HepG2 (cell line): ENCODE data around the gene MUC6. TPM values are rescaled to one million over a fixed set of nuclear protein-coding genes. Genes with fewer than 3 reads are reported as not detected.

Experiments used
- ATAC-seq: fragments of 200-7000 bp; cut with Tn5 transposase; 3 replicates; pipeline ENCODE4 v1.9.1; 2020; ENCODE audit warnings: mild to moderate bottlenecking, moderate library complexity
- BruUV-seq: library from RNA; stranded (reverse); fragments of 400-500 nt; replicated peaks from 2 replicates; lab custom pipeline; 2021; lab: Mats Ljungman, UMichigan
- CTCF ChIA-PET: fragments of 300-600 bp; formaldehyde crosslinking; extraction: SDS; loops from one replicate; lab custom pipeline; 2021; ENCODE audit warnings: low total read pairs, inconsistent platforms, low intra/inter-chr PET ratio; lab: Yijun Ruan, JAX
- POLR2A ChIA-PET: fragments of 350-600 bp; sonication (Branson Sonifier 250); formaldehyde crosslinking; loops from one replicate; lab custom pipeline; 2020; ENCODE audit warnings: antibody characterized with exemption, inconsistent platforms; lab: Yijun Ruan, JAX
- DNase-seq: peaks from one replicate; pipeline ENCODE4 v3.0.0-alpha.2; 2015; ENCODE audit warnings: low spot score
- FAIRE-seq: peaks from 3 replicates; lab custom pipeline; 2011; peaks lifted over from hg19 to GRCh38; lab: Jason Lieb, UNC
- H2AFZ ChIP-seq: one replicate; pipeline ENCODE4 v1.6.1; 2011; ENCODE audit warnings: low read length, inconsistent platforms
- H3K27ac ChIP-seq: fragments of 300-600 bp; 3 replicates; pipeline ENCODE4 v1.8.0; 2011; ENCODE audit warnings: mixed run types, mild to moderate bottlenecking, mixed read lengths, low read length, inconsistent platforms; ENCODE audit not compliant: insufficient read depth; ENCODE audit errors: extremely low read length
- H3K27me3 ChIP-seq, 2 experiments: fragments of 200-600 bp in 1 of 2; 2 replicates in 1 of 2; 3 replicates in 1 of 2; pipeline versions ENCODE4 v1.6.0 to v1.8.0; 2011; ENCODE audit warnings: low read length in 2 of 2, mild to moderate bottlenecking in 2 of 2, moderate library complexity in 2 of 2, inconsistent platforms in 1 of 2; ENCODE audit not compliant: insufficient read depth in 2 of 2, control insufficient read depth in 1 of 2
- H3K36me3 ChIP-seq, 2 experiments: fragments of 200-600 bp in 1 of 2; replicated peaks in 1 of 2; 2 replicates in 1 of 2; 3 replicates in 1 of 2; pipeline versions ENCODE4 v1.5.1 to v1.8.0; 2011; ENCODE audit warnings: low read length in 2 of 2, inconsistent platforms in 1 of 2; ENCODE audit not compliant: insufficient read depth in 2 of 2, control insufficient read depth in 1 of 2
- H3K4me1 ChIP-seq: 2 replicates; pipeline ENCODE4 v1.5.1; 2012; ENCODE audit warnings: low read length, inconsistent platforms; ENCODE audit not compliant: insufficient read depth
- H3K4me2 ChIP-seq: 2 replicates; pipeline ENCODE4 v1.6.0; 2011; ENCODE audit warnings: low read depth, low read length, inconsistent platforms
- H3K4me3 ChIP-seq, 3 experiments: fragments of 200-600 bp in 1 of 3; sonication (generic), shearing (Covaris generic) in 1 of 3; replicated peaks in 1 of 3; 2 replicates each; pipeline ENCODE4 v1.5.1; 2011 to 2016; ENCODE audit warnings: low read length in 3 of 3, inconsistent platforms in 2 of 3, low read depth in 2 of 3, mild to moderate bottlenecking in 2 of 3, control low read depth in 1 of 3, mixed read lengths in 1 of 3; ENCODE audit not compliant: insufficient read depth in 1 of 3
- H3K79me2 ChIP-seq: one replicate; pipeline ENCODE4 v1.6.1; 2011; ENCODE audit warnings: low read length, inconsistent platforms; ENCODE audit not compliant: insufficient read depth
- H3K9ac ChIP-seq: 2 replicates; pipeline ENCODE4 v1.6.0; 2011; ENCODE audit warnings: mild to moderate bottlenecking, low read depth, low read length, inconsistent platforms; ENCODE audit not compliant: insufficient read depth
- H3K9me3 ChIP-seq: 2 replicates; pipeline ENCODE4 v1.5.1; 2012; ENCODE audit warnings: mild to moderate bottlenecking, low read length
- H4K20me1 ChIP-seq: 2 replicates; pipeline ENCODE4 v1.6.0; 2011; ENCODE audit warnings: inconsistent platforms, mild to moderate bottlenecking, low read length, moderate library complexity; ENCODE audit not compliant: insufficient read depth
- DR1 ChIP-seq: sonication (generic); formaldehyde crosslinking; IDR thresholded peaks from 2 replicates; pipeline ENCODE4 v1.8.0; 2021; ENCODE audit warnings: mild to moderate bottlenecking, missing genetic modification reagents, inconsistent platforms
- ELF3 ChIP-seq: IDR thresholded peaks from 2 replicates; pipeline ENCODE4 v1.6.1; 2016; ENCODE audit warnings: missing genetic modification reagents, missing compliant biosample characterization
- FOXP4 ChIP-seq: sonication (generic); formaldehyde crosslinking; IDR thresholded peaks from 2 replicates; pipeline ENCODE4 v1.4.0; 2020; ENCODE audit warnings: missing genetic modification reagents
- ZNF614 ChIP-seq: IDR thresholded peaks from 2 replicates; pipeline ENCODE4 v1.6.1; 2018; ENCODE audit warnings: missing biosample characterization, missing genetic modification reagents, inconsistent platforms, borderline replicate concordance
- WGBS: methylation state at CpG from one replicate; pipeline ENCODE4 v1.1.6; 2017; ENCODE audit warnings: low lambda C conversion rate; 5-methylcytosine and 5-hydroxymethylcytosine counted together
- in situ Hi-C: cut with HindIII; loops from 2 replicates; pipeline ENCODE4 v1.10.0; 2017; ENCODE audit warnings: low pct_unique_long_range_greater_than_20kb; ENCODE audit not compliant: extremely low pct_ligation_motif_present
- intact Hi-C: fragments of 100-400 bp; cut with micrococcal nuclease; formaldehyde crosslinking; loops from one replicate; pipeline ENCODE4 v1.10.0; 2022; ENCODE audit not compliant: unreplicated experiment
- polyA plus RNA-seq, 8 experiments: library from polyadenylated mRNA; depleted of rRNA in 3 of 8; stranded (reverse) in 7 of 8; unstranded in 1 of 8; fragments of >200 nt; fragmentation: Illumina TruSeq in 4 of 8; extraction: Trizol in 4 of 8; gene quantifications; 2 replicates each; pipeline versions ENCODE4 v1.2.1 to v1.2.3, GENCODE V29; 2011 to 2016; ENCODE audit warnings: low read depth in 4 of 8, missing spikeins in 1 of 8, mixed read lengths in 1 of 8; ENCODE audit not compliant: insufficient read depth in 1 of 8
- total RNA-seq, 5 experiments: library from RNA; depleted of rRNA; stranded (reverse); fragments of >200 nt; fragmentation: Illumina TruSeq; extraction: Trizol; gene quantifications; 2 replicates each; pipeline ENCODE4 v1.2.3, GENCODE V29; 2016; ENCODE audit warnings: low read depth in 1 of 5
- TF ChIP-seq, protein P1 (sequence below): sonication (generic); formaldehyde crosslinking; IDR thresholded peaks from 2 replicates; pipeline ENCODE4 v1.4.0; 2020; ENCODE audit warnings: mild to moderate bottlenecking, low read depth, missing genetic modification reagents

Gene MUC6
- total and polyA plus RNA-seq, 2 of the 13 experiments (the other 11 are each of a cell fraction or from before 2014, with no cell fraction given): not detected

DNA sequence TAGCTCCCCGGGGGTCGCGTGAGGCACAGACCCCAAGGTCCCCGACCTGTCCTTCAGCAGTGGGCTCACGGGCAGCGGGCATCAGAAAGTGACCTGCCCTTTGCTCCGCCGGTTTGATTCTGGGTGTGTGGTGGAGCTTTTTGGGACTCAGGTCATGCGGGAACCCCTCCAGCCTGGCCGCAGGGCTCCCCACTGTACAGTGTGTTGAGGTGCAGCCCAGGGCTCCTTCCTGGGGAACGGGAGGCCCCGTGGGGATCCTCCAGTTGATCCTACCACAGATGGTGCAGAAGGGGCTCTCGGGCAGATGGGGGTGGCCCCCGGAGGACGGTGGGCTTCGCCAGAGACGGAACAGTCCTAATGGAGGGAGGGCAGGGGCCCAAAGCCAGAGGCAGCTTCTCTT is 24.2 kb downstream of the MUC6 start:
- Histone ChIP-seq H3K27me3 (no peaks in the 10 kb centered on the region; a peak in 1 of 5 replicates), H3K4me3 (no peak overlapping the region), H4K20me1 (no peaks in the 10 kb centered on the region), H3K79me2 (no peaks in the 10 kb centered on the region), H3K4me2 (no peak overlapping the region), H3K4me1 (no peaks in the 10 kb centered on the region), H3K9ac (no peak overlapping the region), H3K36me3 (peaks cover 22 to 42% of the 10 kb centered on the region in 2 experiments), H3K27ac (no peak overlapping the region), H3K9me3 (no peaks in the 10 kb centered on the region), H2AFZ (no peak overlapping the region)
- POLR2A ChIA-PET: no interaction called here
- 94% methylated on average over 7 of the region's 17 CpGs for WGBS
- no TSS peak for BruUV-seq
- intact Hi-C loops: no loop called here
- no peak for DNase-seq
- CTCF ChIA-PET: no interaction called here
- no peak for TF ChIP-seq FOXP4
- TF ChIP-seq DR1 (CRISPR knock-in tag): no peak
- no peak for TF ChIP-seq ZNF614 (CRISPR knock-in tag)
- no peak for TF ChIP-seq ELF3
- TF ChIP-seq, protein P1, sequence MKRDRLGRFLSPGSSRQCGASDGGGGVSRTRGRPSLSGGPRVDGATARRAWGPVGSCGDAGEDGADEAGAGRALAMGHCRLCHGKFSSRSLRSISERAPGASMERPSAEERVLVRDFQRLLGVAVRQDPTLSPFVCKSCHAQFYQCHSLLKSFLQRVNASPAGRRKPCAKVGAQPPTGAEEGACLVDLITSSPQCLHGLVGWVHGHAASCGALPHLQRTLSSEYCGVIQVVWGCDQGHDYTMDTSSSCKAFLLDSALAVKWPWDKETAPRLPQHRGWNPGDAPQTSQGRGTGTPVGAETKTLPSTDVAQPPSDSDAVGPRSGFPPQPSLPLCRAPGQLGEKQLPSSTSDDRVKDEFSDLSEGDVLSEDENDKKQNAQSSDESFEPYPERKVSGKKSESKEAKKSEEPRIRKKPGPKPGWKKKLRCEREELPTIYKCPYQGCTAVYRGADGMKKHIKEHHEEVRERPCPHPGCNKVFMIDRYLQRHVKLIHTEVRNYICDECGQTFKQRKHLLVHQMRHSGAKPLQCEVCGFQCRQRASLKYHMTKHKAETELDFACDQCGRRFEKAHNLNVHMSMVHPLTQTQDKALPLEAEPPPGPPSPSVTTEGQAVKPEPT (CRISPR knock-in tag): no peak
- ATAC-seq: no peak
- no peak for FAIRE-seq
- in situ Hi-C loops: no loop called here
